Left hindlimb (tissue), 1 donor: Measurements from ENCODE around the gene PROK2.

Source experiments
- DNase-seq: peaks from one replicate; pipeline ENCODE4 v3.0.0-alpha.2; 2018

The PROK2 gene

DNA sequence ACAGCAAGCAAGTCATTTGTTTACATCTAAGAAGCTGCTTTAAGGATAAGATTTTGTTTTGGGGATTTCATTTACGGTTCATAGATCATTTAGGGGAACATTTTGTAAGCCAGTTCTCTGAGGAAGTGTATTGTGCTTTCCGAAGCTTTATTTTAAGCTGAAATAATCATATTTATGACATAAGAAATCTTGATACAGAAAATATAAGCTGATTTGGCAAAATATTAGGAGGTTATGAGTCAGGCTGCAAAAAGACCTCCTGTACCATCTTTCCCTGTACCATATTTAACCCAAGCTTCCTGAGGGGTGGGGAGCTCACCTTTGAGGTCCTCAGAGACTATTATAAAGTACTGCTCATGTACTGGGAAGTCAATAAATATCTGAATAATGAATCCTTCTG, 51.6 kb downstream of the PROK2 start:
- no peak for DNase-seq

DNA sequence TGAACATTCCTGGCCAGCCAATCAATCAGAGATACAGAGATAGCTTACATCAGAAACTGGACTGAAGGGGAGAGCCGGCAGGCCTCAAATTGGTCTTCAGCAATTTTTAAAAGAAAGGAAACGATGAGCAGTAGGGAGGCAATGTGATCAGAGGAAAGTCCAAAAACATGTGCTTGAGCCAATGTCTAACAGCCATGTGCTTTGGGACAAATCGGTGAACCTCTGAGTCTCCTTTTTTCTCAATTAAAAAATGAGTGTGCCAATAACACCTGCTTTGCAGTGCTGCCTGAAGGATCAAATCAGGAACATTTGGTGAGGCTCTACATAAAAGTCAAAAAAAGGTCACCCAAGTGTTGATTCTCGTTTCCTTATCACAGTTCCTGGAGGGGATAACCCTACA, 52.3 kb downstream of the PROK2 start:
- no peak for DNase-seq

DNA sequence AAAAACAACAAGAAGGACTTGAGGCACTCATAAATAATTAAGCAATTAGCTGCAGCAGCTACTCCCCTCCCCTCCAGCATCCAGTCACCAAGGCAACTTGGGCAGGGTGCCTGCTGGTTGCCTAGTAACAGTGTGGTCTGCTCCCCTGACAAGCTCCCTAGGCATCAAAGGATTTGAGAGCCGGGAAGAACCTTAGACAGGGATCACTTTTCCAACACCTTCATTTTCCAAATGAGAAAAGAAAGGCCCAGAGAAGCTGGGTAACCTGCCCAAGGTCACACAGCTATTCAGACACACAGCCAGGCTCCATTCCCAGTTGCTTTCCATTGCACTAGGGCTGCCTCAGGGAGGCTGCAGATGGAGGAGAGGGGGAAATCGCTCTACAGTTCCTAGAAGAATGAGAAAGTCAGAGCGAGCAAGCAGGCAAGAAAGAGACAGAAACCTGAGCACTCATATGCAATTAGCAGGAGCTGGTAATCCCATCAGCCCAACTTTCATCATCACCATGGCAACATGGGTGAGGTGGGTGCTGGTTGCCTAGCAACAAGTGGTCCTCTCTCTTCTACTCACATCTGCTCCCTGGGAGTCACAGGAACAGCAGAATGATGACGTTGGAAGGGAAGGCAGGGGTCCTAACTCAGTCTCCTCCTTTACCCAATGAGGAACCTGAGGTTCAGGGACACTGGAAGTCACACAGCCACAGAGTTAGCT, 56.2 kb downstream of the PROK2 start:
- DNase-seq, result no peak

DNA sequence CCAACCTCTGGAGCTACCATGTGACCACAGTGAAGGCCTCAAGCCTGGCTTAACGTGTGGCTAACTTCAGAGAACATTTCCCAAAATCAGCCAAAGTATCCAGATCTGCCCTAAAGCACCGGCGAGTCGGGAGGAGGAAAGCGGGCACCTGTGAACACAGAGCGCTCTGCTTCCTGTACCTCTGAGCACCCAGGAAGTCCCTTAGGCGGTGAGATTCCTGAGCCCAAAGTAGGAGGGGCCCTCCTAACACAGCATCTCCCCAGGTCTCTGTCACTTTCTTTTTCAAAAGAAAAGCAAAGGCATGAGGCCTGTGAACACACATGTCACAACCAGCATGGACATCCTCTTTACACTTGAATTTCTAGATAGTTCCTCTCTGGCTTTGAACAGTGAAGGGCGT, 58.8 kb downstream of the PROK2 start:
- no peak for DNase-seq

DNA sequence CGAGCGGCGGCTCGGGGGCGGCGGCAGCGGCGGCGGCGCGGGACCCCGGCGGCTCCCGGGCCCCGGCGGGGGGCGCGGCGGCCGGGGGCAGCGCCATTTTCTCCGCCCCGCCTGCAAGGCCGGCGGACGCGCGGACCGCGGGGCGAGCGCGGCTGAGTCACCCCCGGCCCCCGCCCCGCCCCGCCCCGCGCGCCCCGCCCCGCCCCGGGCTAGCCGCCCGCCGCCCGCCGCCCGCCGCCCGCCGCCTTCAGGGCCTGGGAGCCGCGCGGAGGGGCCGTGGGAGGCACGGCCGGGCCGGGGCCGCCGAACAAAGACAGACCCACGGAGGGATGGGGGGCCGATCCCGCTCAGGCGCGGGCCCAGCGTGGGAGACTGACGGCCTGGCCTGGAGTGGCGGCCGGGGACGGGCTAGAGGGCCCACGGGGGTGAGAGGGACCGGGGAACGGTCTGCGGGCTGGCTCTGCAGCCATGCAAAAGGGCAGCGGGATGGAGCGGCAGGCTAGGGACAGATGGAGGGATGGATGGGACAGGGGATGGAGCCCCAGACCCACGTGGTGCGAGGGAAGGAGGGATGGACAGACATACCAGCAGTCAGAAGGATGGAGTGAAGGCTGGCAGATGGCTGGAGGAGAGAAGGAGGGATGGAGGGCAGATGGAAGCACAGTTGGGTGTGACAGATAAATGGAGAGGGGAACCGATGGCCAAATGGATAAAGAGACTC, 59.5 kb downstream of the PROK2 start, which contains the start of gene EIF4E3:
TSS of gene EIF4E3 (minus strand) at position 132 of the 721 bp plus-strand sequence. CDS start at position 97, 35 bp downstream.
- DNase-seq, result peak; percentile 49

DNA sequence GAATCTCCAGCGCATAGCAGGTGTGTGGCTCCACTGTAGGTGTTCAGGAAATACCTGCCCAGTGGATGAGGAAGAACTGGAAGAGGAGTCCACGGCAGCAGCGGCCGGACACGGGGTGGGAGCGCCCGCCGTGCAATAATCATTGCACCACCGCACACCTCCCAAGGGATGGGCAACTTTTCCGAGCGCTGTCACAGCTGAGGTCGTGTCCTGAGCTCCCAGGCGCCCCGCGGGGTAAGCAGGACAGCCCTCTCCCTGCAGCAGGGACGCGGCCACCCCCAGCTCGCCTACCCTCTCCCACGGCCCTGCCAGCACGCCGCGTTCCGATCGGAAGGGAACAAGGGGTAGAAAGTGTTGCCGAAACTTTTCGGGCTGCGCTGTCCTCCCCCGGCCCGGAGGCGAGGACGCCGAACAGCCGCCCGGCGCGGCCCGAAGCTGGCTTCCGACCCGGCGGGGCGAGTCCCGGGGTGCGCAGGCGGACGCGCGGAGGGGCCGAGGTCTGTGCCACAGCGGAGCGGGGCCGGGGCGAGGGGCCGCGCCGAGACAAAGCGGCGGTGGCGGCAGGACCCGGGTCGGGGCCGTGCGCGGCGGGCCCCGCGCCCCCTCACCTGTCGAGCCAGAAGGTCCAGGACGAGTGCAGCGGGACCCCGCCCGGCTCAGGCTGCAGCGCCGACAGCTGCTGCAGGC, 60.2 kb downstream of the PROK2 start:
- peak; percentile 62 for DNase-seq

DNA sequence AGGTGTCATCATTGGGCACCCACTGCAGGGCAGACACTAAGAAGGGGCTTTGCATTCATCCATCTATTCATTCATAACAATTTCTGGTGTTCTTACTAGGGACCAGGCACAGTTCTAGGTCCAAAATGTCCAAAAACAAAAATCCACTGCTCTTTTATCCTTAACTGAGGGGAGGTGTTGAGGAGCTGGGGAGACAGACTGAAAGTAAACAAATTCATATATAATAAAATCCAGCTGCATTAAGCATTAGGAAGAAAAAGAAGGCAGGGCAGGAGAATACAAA, 60.8 kb downstream of the PROK2 start:
- no peak for DNase-seq

DNA sequence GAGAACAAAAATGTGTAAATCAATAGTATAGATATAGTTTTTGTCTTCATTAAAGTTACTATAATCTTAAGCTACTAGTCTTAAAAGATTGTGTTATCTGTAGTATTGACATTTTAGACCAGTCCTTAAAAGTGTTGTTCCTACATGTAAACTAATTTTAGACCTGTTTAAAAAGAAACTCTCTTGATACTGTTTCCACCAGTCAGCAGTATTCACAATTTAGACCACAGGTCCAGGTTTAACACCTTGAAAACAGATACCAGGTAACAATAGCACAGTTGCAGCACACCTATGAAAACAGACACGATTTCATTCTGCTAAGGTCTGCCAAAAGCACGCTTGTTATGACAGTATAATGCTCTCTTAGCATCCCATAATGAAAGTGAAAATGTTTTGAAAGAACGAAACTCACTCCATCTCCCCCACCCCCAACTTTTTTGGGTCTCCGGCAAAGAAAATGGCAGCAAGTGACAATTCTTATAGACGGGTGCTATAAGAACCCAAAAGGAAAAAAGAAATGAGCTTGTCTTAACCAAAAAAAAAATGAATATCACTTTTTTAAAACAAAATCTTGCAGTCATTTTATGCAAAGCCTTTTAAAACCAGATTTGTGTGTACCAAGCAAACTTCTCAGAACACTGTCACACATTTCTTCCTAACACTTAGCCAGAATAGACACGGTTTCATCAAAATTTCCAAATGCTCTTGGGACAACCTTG, 61.3 kb downstream of the PROK2 start:
- DNase-seq, result no peak

DNA sequence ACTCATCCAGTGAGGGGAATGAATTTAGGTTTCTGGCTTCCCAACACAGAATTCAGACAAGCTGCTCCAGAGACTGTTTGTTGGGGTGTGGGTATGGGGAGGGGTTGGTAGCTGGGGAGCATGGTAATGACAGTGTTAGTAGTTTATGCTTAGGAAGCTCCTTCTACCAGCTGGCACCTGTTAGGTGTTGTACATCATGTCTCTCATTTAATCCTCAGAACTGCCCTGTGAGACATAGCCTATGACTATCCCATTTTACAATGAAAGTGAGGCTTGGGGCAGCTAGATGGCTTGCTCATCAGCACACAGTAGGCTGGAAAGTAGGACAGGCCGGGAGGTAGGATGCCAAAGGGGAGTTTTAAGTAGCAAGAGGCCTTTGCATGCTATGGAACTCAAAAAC, 62.3 kb downstream of the PROK2 start:
- no peak for DNase-seq
